AG04449 (cell line): ENCODE results near the gene TSPAN18.

Experiments
- CTCF ChIA-PET: fragments of 350-600 bp; formaldehyde crosslinking; extraction: SDS; loops from one replicate; lab custom pipeline; 2021; ENCODE audit warnings: antibody characterized with exemption; lab: Yijun Ruan, JAX
- POLR2A ChIA-PET: fragments of 400-600, 350-600 bp; formaldehyde crosslinking; extraction: SDS; loops from one replicate; lab custom pipeline; 2020; ENCODE audit warnings: antibody characterized with exemption, inconsistent platforms; lab: Yijun Ruan, JAX
- DNase-seq: peaks from one replicate; pipeline ENCODE4 v3.0.0-alpha.2; 2010; ENCODE audit warnings: low read depth, low spot score
- H3K4me3 ChIP-seq: 2 replicates; pipeline ENCODE4 v1.5.1; 2011; ENCODE audit warnings: low read depth, mild to moderate bottlenecking, control low read depth, low read length
- TF ChIP-seq, protein P1 (sequence below): IDR thresholded peaks from one replicate; pipeline ENCODE4 v1.5.1; 2011; ENCODE audit warnings: mild to moderate bottlenecking, moderate library complexity, low read length, control low read depth, inconsistent platforms; ENCODE audit not compliant: insufficient read depth; ENCODE audit errors: missing control alignments

Gene TSPAN18

GRCh38 chr11:44743959-44744557 is 17.3 kb downstream of the TSPAN18 start:
- ChIA-PET POLR2A (no interaction called here), CTCF (interaction anchor here (1.1 to 1.4 kb wide), 4 partner anchors 12 to 180 kb away, joined by 3 to 5 read pairs (median 4); no protein-coding TSS in a partner anchor)
- DNase-seq = no peak
- TF ChIP-seq, protein P1, sequence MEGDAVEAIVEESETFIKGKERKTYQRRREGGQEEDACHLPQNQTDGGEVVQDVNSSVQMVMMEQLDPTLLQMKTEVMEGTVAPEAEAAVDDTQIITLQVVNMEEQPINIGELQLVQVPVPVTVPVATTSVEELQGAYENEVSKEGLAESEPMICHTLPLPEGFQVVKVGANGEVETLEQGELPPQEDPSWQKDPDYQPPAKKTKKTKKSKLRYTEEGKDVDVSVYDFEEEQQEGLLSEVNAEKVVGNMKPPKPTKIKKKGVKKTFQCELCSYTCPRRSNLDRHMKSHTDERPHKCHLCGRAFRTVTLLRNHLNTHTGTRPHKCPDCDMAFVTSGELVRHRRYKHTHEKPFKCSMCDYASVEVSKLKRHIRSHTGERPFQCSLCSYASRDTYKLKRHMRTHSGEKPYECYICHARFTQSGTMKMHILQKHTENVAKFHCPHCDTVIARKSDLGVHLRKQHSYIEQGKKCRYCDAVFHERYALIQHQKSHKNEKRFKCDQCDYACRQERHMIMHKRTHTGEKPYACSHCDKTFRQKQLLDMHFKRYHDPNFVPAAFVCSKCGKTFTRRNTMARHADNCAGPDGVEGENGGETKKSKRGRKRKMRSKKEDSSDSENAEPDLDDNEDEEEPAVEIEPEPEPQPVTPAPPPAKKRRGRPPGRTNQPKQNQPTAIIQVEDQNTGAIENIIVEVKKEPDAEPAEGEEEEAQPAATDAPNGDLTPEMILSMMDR = no peak
- H3K4me3 ChIP-seq = no peak overlapping the region; the same call in 1 of the 2 replicates

DNA sequence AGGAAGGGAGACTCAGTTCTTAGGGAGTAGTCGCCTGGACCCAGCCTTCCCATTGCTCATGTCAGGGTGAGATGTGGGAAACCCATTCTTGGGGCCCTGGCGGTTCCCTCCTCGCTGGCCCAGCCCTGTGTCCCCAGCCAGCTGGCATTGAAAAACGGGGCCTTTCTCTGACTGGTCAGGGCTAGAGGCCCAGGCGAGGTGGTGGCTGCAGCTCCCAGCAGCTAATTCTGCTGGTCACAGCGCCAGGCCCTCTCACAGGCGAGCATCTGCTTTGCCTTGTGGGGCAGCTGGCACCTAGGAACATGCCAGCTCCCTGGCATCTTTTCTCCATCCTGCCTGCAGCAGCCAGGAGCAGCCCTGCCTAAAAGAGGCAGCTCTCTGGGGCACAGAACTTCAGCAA is 20.1 kb downstream of the TSPAN18 start:
- TF ChIP-seq, protein P1 = no peak
- no peak for DNase-seq
- ChIA-PET POLR2A (interaction anchor here (0.8 kb wide), 1 partner anchor 9 kb away, joined by 3 read pairs; no protein-coding TSS in a partner anchor), CTCF (interaction anchor here (0.6 to 2.3 kb wide), 6 partner anchors 10 to 185 kb away, joined by 3 to 17 read pairs (median 4); no protein-coding TSS in a partner anchor)
- H3K4me3 ChIP-seq = no peak overlapping the region

- no peak for DNase-seq
- TF ChIP-seq, protein P1 = no peak
- H3K4me3 ChIP-seq = no peak overlapping the region
- ChIA-PET CTCF (interaction anchor here (1.2 to 2.3 kb wide), 4 partner anchors 12 to 164 kb away, joined by 3 to 17 read pairs (median 4); no protein-coding TSS in a partner anchor), POLR2A (interaction anchor here (0.8 kb wide), 1 partner anchor 8 kb away, joined by 3 read pairs; no protein-coding TSS in a partner anchor)
Observed at GRCh38 chr11:44747316-44747715, 20.6 kb downstream of the TSPAN18 start.

- ChIA-PET POLR2A (interaction anchor here (0.8 kb wide), 1 partner anchor 8 kb away, joined by 3 read pairs; no protein-coding TSS in a partner anchor), CTCF (interaction anchor here (0.7 to 2.3 kb wide), 4 partner anchors 11 to 146 kb away, joined by 3 to 17 read pairs (median 3); no protein-coding TSS in a partner anchor)
- DNase-seq = no peak
- TF ChIP-seq, protein P1 = no peak
- no peak overlapping the region for H3K4me3 ChIP-seq
Observed at GRCh38 chr11:44747836-44748235, 21.1 kb downstream of the TSPAN18 start.

- CTCF ChIA-PET = interaction anchor here (0.7 to 1.2 kb wide), 4 partner anchors 12 to 19 kb away, joined by 3 read pairs; no protein-coding TSS in a partner anchor
- no peak for DNase-seq
- POLR2A ChIA-PET = no interaction called here
- TF ChIP-seq, protein P1 = no peak
- no peak overlapping the region for H3K4me3 ChIP-seq
Observed at GRCh38 chr11:44748606-44749005, 21.8 kb downstream of the TSPAN18 start.

DNA sequence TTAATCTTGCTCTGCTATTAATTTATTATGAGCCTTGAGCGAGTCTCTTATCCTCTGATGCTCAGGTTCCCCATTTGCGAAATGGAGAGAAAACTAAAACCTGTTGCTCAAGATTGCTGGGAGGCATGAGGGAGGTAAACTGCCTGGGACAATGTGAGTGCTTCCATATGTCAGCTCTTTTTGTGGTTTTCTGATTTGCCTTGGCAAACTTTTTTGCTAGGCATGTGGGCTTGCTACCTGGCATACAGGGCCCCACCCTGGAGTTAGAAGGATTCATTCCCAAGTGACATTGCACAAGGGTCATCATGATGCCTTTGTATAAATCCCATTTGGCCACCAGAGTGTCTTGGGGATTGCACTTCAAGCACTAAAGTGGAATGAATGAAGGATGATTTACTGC is 22.4 kb downstream of the TSPAN18 start:
- CTCF ChIA-PET = interaction anchor here (0.8 to 1.0 kb wide), 2 partner anchors 11 to 20 kb away, joined by 3 read pairs; no protein-coding TSS in a partner anchor
- POLR2A ChIA-PET = no interaction called here
- TF ChIP-seq, protein P1 = no peak
- no peak overlapping the region for H3K4me3 ChIP-seq
- no peak for DNase-seq
